MM.1S (cell line): ENCODE data around the gene MACIR.

ENCODE experiments used
- DNase-seq: peaks from one replicate; pipeline ENCODE4 v3.0.0-alpha.2; 2015
- H2AFZ ChIP-seq: fragments of 300-600 bp; sonication (generic); 2 replicates; pipeline ENCODE4 v1.6.0; 2016; ENCODE audit warnings: antibody characterized with exemption, low read length
- H3F3A ChIP-seq: fragments of 300-600 bp; sonication (generic); 2 replicates; pipeline ENCODE4 v1.6.1; 2016; ENCODE audit warnings: mild to moderate bottlenecking, antibody characterized with exemption, low read length, moderate library complexity, mixed read lengths; ENCODE audit not compliant: insufficient read depth
- H3K27ac ChIP-seq: fragments of 300-600 bp; sonication (generic); 2 replicates; pipeline ENCODE4 v1.5.1; 2016; ENCODE audit warnings: mild to moderate bottlenecking, low read length
- H3K27me3 ChIP-seq: fragments of 300-600 bp; sonication (generic); replicated peaks from 2 replicates; pipeline ENCODE4 v1.6.0; 2016; ENCODE audit warnings: low read length; ENCODE audit not compliant: insufficient read depth
- H3K36me3 ChIP-seq: fragments of 300-600 bp; sonication (generic); replicated peaks from 2 replicates; pipeline ENCODE4 v1.6.1; 2016; ENCODE audit warnings: mild to moderate bottlenecking, low read length, mixed read lengths; ENCODE audit not compliant: insufficient read depth
- H3K4me1 ChIP-seq: fragments of 300-600 bp; sonication (generic); 2 replicates; pipeline ENCODE4 v1.6.1; 2016; ENCODE audit warnings: low read length, mixed read lengths
- H3K4me2 ChIP-seq: fragments of 300-600 bp; sonication (generic); 2 replicates; pipeline ENCODE4 v1.6.0; 2016; ENCODE audit warnings: low read depth, low read length
- H3K4me3 ChIP-seq: fragments of 300-600 bp; sonication (generic); 2 replicates; pipeline ENCODE4 v1.5.1; 2016; ENCODE audit warnings: low read length, mixed read lengths
- H3K79me2 ChIP-seq: fragments of 300-600 bp; sonication (generic); 2 replicates; pipeline ENCODE4 v1.6.1; 2016; ENCODE audit warnings: mixed run types, low read length, mixed read lengths
- H3K9ac ChIP-seq: fragments of 300-600 bp; sonication (generic); 2 replicates; pipeline ENCODE4 v1.6.1; 2016; ENCODE audit warnings: low read length, mixed read lengths
- H3K9me2 ChIP-seq: fragments of 300-600 bp; sonication (generic); replicated peaks from 2 replicates; pipeline ENCODE4 v1.6.1; 2016; ENCODE audit warnings: mild to moderate bottlenecking, low read length, mixed read lengths; ENCODE audit not compliant: insufficient read depth
- H3K9me3 ChIP-seq: fragments of 300-600 bp; sonication (generic); replicated peaks from 2 replicates; pipeline ENCODE4 v1.6.1; 2016; ENCODE audit warnings: mild to moderate bottlenecking, low read length, mixed read lengths; ENCODE audit not compliant: insufficient read depth
- H4K20me1 ChIP-seq: fragments of 300-600 bp; sonication (generic); 2 replicates; pipeline ENCODE4 v1.6.1; 2016; ENCODE audit warnings: mild to moderate bottlenecking, low read length, moderate library complexity, mixed read lengths; ENCODE audit not compliant: insufficient read depth
- EZH2 ChIP-seq: fragments of 300-600 bp; sonication (generic); optimal IDR thresholded peaks from 2 replicates; pipeline ENCODE3; 2017; ENCODE audit warnings: low read depth, mild to moderate bottlenecking, antibody characterized with exemption, low read length, mixed read lengths
- EZH2phosphoT487 ChIP-seq: fragments of 300-600 bp; sonication (generic); IDR thresholded peaks from 2 replicates; pipeline ENCODE4 v1.6.1; 2018; ENCODE audit warnings: antibody characterized with exemption, low read length
- TF ChIP-seq, protein P1 (sequence below): fragments of 300-600 bp; sonication (generic); IDR thresholded peaks from 2 replicates; pipeline ENCODE4 v1.5.1; 2016; ENCODE audit warnings: antibody characterized with exemption, low read length, mixed read lengths

Gene MACIR

DNA sequence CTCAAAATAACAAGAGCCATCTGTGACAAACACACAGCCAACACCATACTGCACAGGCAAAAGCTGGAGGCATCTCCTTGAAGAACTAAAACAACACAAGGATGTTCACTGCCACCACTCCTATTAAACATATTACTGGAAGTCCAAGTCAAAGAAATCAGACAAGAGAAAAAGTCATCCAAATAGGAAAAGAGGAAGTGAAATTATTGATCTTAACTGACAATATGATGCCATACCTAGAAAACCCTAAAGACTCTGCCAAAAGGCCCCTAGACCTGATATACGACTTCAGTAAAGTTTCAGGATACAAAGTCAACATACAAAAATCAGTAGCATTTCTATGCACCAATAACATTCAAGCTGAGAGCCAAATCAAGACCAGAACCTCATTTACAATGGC, 30.0 kb upstream of the MACIR start:
- H3K27me3 ChIP-seq: no peaks in the 10 kb centered on the region
- H3K4me3 ChIP-seq: no peak overlapping the region
- no peaks in the 10 kb centered on the region for H3K9me3 ChIP-seq
- no peak overlapping the region for H3K4me2 ChIP-seq
- H3K79me2 ChIP-seq: no peaks in the 10 kb centered on the region
- TF ChIP-seq EZH2 (no peak), EZH2phosphoT487 (no peak)
- TF ChIP-seq, protein P1, sequence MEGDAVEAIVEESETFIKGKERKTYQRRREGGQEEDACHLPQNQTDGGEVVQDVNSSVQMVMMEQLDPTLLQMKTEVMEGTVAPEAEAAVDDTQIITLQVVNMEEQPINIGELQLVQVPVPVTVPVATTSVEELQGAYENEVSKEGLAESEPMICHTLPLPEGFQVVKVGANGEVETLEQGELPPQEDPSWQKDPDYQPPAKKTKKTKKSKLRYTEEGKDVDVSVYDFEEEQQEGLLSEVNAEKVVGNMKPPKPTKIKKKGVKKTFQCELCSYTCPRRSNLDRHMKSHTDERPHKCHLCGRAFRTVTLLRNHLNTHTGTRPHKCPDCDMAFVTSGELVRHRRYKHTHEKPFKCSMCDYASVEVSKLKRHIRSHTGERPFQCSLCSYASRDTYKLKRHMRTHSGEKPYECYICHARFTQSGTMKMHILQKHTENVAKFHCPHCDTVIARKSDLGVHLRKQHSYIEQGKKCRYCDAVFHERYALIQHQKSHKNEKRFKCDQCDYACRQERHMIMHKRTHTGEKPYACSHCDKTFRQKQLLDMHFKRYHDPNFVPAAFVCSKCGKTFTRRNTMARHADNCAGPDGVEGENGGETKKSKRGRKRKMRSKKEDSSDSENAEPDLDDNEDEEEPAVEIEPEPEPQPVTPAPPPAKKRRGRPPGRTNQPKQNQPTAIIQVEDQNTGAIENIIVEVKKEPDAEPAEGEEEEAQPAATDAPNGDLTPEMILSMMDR: no peak
- no peaks in the 10 kb centered on the region for H4K20me1 ChIP-seq
- DNase-seq: no peak
- H2AFZ ChIP-seq: no peak overlapping the region
- H3K27ac ChIP-seq: no peak overlapping the region
- no peaks in the 10 kb centered on the region for H3F3A ChIP-seq
- H3K9me2 ChIP-seq: no peaks in the 10 kb centered on the region
- no peak overlapping the region for H3K9ac ChIP-seq
- H3K4me1 ChIP-seq: no peaks in the 10 kb centered on the region
- H3K36me3 ChIP-seq: no peaks in the 10 kb centered on the region

DNA sequence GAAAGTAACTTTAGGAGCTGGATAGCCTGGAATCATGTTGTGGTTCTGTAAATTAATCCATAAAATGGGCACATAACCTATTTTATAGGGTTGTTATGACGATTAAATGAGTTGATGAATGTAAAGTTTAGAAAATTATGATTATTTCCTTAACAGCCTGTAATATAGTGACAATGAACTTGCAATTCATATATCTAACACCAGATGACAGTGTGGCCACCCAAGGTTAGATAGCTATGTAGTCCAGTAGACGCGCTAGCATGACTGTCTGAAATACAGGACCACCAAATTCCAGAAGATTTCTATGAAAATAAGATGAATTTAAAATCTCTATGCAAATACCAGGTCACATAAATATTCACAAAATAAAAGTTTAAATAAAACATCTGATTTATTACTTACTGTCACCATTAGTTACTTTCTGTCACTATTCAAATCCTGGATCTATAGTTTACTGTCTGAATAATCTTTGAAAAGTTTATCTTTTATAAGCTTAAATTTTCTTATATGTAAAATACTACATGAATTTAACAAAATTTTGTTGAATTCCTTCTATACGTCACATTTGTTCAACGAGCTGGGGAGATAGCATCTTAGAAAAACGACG, 26.1 kb upstream of the MACIR start:
- TF ChIP-seq EZH2phosphoT487: no peak
- TF ChIP-seq, protein P1: peak; percentile 90
- Histone ChIP-seq H3K4me3 (no peak overlapping the region), H3K4me1 (peaks cover 6% of the 10 kb centered on the region; the same call in 1 of the 2 replicates), H3K27ac (no peak overlapping the region), H3K9me2 (no peaks in the 10 kb centered on the region), H4K20me1 (no peaks in the 10 kb centered on the region), H3K27me3 (no peaks in the 10 kb centered on the region), H2AFZ (no peak overlapping the region), H3K79me2 (no peaks in the 10 kb centered on the region), H3K4me2 (no peak overlapping the region), H3K9ac (no peak overlapping the region), H3K9me3 (no peaks in the 10 kb centered on the region), H3K36me3 (no peaks in the 10 kb centered on the region), H3F3A (0 out of 2 replicates have a peak, but pooled peaks cover 4% of the 10 kb centered on the region)
- peak; percentile 58 for DNase-seq

DNA sequence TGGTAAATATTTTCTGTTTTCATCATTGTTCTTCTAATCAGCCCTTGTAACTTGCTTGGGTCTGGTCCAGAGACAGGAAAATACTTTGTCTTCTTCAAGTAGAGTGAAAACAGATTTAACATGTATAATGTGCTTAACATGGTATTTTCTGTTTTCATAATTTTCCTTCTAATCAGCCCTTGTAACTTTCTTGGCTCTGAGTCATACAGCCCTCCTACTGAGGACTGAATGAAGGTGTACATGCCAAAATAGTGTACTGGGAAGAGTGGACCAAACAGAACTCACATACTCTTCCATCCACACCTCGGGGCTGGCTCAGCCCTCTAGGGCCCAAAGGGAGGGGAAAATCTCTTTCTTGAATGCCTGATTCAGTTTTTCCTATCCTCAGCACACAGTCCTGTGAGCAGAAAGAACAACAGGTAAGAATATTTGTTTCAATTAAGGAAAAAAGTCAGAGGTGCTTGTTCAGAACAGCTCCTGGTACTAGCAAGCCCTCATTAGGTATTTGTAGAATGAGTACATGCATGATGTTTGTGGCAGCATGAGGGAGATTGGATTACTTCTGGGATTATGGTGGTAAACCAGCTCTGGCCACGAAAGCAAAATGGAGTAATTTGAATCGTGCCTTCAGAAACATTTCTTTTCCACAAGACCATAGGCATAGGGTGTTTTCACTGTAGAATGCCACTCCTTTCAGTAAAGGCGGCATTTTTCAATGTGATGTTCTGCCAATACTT, 24.2 kb upstream of the MACIR start:
- Histone ChIP-seq H3K9ac (no peak overlapping the region), H3K79me2 (no peaks in the 10 kb centered on the region), H3K27ac (no peak overlapping the region), H3F3A (0 out of 2 replicates have a peak, but pooled peaks cover 4% of the 10 kb centered on the region), H3K4me3 (no peak overlapping the region), H3K27me3 (no peaks in the 10 kb centered on the region), H3K4me2 (no peak overlapping the region), H4K20me1 (no peaks in the 10 kb centered on the region), H3K36me3 (no peaks in the 10 kb centered on the region), H3K4me1 (peaks cover 6% of the 10 kb centered on the region; the same call in 1 of the 2 replicates), H3K9me3 (no peaks in the 10 kb centered on the region), H2AFZ (no peak overlapping the region), H3K9me2 (no peaks in the 10 kb centered on the region)
- TF ChIP-seq, protein P1: no peak
- TF ChIP-seq EZH2phosphoT487 (no peak), EZH2 (no peak)
- no peak for DNase-seq
